HG03175 (cell line): ENCODE results near the gene SLC7A10.

Source experiments
- ATAC-seq: cut with Tn5 transposase; IDR thresholded peaks from one replicate; pipeline ENCODE4 v1.9.1; 2021; ENCODE audit warnings: mild to moderate bottlenecking, moderate library complexity; ENCODE audit not compliant: unreplicated experiment

Gene SLC7A10

DNA sequence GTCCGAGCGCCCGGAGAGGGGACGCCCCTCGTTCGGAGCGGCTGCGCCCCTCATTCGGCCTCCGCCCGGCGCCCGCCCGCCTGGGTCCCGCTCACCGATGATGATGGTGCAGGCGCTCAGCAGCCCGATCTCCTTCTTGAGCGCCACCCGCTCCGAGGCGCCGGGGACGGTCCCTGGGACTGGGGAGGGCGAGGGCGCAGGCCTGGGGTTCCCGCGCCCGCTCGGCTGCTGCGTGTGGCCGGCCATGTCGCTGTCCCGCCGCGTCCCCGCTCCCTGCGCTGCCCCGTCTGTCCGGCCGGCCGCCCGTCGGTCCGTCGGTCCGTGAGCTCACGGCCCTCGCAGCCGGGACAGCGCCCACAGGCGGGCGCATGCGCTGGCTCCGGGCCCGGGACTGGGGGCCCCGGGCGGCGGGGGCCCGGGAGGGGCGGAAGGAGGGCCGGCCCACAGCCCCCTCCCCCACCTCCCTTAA is at the start of gene SLC7A10:
SLC7A10 (minus strand) TSS at position 393 of the 469 bp plus-strand sequence; CDS start at position 246, 147 bp downstream.
- no peak for ATAC-seq

DNA sequence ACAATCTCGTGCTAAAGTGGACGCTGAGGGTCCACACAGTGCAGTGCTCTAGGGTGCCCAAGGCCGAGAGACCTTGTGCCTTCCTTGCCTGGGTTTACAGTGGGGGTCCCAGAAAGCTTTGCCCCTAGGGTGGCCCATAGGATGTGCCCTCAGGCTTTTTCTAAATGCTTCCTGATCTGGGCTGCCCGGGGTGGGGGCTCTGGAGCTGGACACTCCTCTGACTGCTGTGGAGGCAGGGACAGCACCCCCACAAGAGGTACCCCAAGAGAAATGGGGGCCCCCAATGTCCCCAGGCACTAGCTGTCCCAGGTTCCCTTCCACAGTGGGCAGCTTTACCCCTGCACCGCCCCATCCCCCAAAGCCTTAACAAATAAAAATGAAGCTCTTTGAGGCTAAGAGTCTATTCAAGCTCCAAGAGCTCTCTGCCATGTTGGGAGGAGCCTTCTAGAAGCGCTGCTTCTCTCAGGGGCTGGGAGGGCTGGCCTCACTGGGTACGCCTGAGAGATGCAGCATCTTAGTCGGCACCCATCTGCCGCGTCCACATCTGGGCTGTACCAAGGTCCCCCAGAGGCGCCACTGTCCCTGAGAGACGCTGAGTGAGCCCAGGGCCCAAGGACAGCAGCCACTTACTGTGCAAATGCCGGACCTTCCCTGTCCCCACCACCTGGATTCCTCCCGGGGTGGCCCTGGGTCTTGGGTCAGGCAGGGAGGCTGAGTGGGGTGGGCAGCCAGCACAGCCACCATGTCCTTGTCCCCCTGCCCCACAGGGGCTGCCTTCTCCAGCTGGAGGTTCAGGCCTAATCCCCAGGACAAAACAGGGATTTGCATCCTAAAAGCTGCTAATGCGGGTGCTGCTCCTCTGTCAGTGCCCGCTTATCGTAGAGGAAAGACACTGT is 49.3 kb upstream of the SLC7A10 start:
- no peak for ATAC-seq

DNA sequence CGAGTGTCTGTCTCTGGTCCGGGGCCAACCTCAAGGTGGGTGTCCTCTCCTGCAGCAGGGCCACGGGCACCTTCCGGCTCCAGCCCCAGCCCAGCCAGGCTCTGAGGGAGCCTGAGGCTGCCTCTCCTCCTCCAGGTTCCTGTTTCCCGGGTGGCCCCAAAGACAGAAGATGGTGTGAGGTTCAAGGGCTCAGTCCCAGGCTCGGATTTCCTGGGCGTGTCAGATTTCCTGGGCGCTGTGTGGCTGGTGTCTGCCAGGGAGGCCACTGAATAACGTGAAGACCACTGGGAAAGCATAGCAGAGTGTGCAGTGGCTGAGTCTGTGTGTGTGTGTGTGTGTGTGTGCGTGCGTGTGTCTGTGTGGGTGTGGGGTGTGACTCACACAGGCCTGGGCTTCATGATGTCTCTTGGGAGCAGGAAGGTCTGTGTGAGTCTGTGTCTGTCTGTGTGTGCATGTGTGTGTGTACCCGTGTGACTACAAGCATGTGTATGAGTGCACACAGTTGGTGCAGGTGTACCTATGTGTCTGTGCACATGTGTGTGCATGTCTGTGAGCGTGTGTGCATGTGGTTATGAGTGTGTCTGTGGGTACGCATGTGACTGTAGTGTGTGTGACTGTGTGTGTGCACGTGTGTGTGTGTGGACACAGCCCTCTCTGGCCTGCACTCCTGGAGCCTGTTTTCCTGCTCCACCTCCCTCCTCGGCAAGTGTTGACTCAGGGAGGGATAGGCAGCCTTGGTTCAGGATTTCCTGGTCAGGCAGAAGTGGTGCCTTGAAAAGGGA is 48.4 kb upstream of the SLC7A10 start:
- no peak for ATAC-seq

DNA sequence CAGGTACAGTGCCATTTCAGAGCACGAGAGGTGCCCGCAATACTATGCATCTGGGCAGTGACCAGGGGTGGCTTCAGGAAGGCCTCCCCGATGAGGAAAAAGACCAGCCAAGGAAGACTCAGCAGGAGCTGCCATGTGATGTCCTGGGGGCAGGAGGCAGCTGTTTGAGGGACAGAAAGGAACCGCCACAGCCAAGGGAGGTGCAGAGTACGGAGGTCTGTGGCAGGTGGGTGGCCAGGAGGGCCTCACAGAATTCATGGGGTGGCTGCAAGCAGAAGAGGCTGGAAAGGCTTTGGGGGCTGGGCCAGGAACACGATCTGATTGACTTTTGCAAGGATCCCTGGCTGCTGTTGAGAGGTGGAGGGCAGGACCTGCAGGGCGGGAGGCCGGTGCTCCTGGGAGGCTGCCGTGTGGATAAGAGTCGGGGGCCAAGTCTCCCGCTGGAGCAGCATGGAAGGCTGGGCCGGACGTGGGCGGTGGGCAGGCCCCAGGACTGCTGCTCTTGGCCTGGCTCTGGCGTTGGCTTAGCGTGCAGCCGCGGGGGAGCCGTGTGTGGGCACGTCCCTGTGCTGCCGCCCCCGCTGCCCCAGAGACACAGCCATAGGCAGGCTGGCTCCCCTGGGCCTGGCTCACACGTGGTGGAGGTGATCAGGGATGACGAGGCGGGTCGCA is 47.6 kb upstream of the SLC7A10 start:
- no peak for ATAC-seq

DNA sequence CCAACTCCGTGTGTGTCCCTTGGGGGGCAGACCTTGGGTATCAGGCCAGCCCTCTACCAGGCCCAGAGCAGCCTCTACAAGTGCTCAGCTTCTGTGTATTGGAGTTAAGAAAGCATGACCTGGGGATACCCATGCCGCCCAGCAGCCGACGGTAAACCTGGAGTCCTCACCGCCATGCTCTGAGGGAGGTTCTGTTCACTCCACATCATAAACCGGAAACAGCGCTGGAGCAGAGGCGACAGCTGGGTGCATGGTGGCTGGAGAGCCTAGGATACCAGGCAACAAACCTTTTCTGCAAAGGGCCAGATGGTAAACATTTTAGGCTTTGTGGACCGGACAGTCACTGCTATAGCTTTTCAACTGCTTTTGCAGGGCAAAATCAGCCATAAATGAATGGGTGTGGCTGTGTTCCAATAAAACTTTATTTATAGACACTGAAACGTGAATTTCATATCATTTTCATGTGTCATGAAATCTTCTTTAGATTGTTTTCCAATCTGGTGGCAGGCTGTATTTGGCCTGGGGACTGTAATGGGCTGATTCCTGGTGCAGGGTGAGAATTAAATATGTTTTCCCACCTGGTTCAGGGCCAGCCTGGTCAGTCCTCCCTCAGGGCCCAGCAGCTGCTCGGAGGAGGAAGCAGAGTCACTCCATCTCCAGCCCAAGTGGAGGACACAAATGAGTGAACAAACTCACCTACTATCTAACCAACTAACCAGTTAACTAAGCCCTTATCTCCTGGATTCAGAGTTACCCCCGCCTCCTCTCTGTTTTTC is 45.8 kb upstream of the SLC7A10 start:
- no peak for ATAC-seq

DNA sequence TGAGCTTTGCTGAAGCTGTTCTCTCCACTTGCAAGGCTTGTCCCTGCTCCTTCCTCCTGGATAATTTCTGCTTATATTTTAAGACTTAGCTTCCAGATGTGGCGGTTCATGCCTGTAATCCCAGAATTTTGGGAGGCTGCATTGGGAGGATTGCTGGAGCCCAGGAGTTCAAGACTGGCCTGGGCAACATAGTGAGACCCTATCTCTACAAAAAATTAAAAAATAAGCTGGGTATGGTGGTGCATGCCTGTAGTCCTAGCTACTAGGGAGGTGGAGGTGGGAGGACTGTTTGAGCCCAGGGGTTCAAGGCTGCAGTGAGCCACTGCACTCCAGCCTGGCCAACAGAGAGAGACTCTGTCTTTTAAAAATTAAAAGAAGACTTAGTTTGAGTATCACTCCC is 45.1 kb upstream of the SLC7A10 start:
- ATAC-seq: no peak

DNA sequence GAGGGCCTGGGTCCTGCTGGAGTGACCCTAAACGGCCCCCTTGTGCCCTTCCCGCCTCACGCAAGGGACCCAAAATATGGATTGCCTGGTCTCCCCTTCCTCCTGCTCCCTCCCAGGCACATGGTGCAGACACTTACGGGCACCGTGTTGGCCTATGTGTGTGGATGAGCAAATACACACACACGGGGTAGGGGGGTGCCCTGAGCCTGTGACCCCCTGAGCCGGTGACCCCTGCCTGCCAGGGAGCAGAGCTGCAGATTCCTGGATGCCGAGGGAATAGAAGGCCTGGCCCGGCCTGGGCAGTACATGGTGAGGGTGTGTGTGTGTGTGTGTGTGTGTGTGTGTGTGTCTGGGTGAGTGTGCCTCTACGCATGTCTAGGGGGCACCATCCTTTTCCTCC is 43.4 kb upstream of the SLC7A10 start:
- no peak for ATAC-seq

DNA sequence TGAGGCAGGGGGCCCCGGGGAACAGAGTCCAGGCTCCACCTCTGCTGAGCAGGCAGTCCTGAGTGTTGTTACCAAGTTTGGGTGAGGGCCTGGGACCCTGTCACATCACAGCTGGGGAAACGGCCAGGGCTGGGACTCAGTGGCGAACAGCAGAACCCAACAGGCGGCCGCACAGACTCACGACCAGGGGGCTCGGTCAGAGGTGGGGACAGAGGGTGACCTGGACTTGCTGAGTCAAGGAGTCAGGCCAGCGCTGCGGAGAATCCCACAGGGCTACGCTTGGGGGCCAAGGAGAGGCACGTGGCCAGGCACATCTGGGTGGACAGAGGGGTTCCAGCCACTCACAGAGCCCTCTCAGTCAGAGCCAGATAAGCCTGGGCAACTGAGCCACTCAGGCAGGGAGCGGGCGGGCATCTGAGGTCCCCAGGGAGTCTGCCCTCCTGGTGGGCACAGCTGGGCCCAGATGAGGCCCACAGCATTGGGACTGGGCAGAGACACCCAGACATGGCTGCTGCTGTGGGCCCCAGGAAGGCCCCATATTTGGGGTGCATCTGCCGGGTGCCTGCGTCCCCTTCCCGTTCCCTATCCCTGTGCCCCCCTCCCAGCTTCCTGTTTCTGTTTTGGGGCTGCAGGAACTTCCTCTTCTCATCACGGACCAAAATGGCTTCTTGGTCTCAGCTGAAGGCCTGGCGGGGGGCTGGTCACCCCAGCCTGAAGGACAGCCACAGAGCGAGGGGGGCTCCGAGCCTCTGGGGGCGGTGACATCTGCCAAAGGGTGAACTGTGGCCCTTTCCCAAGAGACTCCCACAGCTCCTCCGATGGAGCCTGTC is 42.7 kb upstream of the SLC7A10 start:
- no peak for ATAC-seq

DNA sequence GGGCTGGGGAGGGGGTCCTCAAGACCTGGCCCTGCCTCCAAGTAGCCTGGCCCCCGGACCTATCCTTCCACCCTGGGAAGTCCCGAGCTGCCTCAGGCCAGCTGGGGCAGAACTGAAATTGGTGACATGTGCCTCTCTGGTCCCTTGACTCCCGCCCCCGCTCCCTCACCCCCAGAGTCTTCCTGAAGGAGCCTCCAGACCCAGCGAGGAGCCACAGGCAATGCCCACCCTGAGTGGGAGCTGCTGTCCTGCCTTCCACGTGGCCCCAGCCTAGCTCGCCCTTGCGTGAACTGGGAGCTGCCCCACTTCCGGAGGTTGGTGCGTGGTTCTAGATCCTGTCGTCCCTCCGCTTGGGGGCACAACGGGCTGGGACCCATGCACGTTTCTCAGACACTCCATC is 42.1 kb upstream of the SLC7A10 start:
- ATAC-seq: no peak

DNA sequence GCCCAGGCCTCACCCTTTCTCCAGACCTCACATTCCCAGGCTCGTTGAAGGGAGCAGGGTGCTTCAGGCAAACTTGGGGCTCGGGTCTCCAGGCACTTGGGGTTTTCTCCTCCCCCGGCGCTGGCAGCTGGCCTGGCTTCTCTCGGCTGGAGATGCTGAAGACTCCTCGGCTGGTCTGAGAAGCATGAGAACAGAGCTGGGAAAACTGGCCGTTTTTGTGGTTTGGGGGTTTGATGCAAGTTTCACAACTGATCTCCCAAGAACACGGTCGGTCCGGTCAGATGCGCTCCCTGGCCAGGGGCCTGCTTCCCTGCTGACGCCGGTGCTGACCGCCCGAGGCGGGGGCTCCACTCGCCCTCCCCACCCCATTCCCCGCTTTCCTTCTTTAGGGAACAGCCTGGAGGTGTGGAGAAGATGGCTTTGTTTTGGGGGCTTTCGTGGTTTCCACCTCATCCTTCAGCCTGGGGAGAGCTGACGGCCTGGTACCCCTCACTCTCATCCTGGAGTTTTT is 41.4 kb upstream of the SLC7A10 start:
- no peak for ATAC-seq

DNA sequence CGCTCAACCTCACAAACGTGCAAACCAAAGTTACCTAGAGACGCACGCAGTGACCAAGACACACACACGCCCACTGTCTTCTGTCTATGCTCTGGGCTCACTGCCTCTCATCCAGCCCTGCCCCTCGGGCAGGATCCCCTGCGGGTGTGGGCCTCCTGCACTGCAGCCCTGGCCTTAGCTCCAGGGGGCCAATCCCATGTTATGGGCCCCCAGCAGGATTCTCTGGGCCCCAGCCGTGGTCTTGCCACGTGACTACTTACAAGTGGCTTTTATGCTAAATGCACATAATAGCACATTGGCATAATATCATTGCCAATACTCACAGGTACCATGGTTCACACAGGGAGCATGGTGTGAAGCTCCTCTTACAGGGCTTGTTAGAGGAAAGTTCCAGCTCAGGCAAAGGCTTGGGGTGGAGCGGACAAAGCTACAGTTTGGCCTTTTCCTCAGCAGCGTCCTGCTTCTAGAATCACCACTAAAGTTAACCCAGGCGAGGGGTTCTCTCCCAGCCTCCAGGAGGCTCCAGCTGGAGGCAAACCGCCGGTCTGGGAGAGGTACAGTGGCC is 39.3 kb upstream of the SLC7A10 start:
- ATAC-seq: no peak

DNA sequence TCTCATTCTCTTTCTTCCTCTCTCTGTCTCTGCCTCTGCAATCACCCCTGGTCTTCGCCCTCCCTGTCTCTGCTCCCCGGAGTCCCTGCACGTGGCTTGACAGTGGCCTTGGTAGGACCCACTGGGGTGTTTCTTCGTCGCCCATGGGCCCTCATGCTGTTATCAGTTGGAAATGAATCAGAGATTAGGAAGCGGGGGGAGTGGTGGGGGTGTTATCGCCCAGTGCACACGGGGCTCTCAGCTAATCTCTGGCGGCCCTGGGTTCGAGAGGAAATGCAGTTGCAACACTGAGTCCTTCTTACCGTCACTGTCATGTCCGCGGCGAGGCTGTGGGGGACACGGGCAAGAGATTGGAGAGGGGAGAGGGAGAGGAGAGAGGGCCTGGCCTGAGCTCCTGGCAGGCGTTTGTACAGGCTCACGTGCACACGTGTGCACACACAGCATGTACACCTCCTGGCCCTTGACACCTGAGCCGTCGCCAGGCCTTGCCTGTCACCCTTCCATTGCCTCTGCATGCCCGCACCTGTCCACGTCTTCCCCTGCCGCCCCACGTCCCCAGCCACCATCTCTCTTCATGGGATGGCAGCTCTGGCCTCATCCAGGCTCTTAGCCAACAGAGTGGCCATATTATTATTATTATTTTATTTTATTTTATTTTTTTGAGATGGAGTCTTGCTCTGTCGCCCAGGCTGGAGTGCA is 37.8 kb upstream of the SLC7A10 start:
- no peak for ATAC-seq

DNA sequence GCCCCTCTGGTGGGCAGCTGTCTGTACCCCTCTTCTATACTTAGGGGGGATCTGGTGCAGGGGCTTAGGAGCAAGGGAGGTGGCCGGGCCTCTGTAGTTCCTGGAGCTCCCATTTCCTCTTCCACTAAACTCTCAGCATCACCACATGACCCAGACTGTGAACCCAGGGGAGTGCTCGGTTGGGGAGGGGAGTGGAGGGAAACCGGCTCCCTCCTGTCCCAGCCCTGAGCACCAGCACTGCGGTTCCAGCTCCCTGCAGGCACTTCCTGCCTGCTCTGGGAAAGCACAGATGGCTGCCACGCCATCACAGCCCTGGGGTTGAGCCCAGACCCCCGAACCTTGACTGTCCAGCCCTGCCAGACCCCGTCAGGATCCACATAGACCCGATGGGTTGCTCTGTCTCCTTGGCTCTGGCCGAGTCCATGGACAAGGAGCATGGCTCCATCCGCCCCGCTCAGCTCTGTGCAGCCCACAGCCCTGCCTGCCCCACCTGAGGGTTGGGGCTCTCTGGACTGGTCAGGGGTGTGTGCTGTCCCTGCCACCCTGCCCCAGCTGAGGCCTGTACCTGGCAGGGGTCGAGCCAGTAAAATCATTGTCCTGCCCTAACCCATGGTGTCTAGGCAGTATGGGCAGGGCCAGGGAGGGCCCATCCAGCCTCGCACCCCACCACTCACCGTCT is 36.0 kb upstream of the SLC7A10 start:
- no peak for ATAC-seq

DNA sequence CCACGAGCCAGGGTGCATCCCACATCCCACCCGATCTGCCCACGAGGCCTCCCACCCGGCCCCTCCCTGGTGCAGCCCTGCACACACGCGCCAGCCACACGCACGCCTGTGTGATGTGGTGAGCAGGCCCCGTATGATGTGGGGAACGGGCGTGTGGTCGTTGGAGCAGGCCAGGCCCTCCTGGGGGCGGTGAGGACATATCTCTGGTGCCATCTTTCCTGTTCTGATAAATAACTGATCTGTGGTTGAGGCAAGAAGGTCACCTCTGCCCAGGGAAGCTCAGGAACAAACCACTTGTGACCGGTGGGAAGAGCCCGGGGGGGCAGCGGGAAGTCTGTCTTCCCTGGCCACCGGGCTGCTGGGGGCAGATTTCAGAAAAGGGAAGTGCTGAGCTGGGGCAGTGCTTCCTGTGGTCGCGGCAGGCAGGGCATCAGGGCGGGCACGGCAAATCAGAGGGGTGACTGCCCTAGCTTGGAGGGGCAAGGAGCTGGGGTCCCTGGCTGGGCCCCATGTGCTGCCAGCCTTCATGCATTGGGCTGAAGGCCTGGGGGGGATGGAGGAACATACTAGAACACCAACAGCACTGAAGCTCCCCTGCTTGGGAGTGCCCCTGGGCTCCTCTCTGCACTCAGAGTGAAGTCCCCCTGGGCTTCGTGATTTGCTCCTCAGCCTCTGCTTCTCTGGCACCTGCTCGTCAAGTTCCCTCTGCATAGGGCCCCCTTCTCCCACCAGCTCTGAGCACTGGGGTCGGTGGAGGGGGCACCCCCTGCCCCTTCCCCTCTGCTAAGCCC is 35.2 kb upstream of the SLC7A10 start:
- ATAC-seq: no peak

DNA sequence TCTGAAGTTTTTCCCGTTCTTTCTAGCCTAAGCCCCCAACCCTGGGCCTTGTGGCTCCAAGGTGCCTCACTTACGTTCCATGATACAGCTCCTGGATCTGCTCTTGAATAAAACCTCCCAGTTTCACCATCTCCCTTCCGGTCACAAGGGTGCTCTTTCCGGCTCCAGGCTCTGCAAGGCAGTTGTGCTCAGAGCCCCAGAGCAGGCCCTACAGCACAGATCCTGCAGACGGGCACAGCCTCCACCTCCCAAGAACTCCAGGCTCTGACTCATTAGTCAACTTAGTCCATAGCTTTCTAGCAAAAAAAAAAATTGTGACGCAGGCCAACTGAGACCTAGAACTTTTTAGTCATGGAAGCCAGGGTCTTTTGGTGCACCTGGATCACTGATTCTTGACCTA is 33.9 kb upstream of the SLC7A10 start:
- ATAC-seq: no peak

DNA sequence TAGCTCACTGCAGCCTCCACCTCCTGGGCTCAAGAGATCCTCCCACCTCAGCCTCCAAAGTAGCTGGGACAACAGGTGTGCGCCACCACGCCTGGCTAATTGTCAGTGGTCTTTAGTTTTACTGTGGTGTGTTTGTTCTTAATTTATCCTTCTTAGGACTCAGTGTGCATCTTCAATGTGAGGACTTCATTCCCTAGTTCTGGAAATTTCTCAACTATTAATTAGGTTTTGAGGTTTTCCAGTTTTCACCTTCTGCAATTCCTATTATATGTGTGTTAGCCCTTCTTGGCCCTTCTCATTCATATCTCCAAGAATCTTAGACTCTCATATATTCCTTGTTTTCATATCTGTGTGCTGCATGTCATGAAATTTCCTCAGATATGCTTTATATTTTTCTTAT is 32.2 kb upstream of the SLC7A10 start:
- no peak for ATAC-seq

DNA sequence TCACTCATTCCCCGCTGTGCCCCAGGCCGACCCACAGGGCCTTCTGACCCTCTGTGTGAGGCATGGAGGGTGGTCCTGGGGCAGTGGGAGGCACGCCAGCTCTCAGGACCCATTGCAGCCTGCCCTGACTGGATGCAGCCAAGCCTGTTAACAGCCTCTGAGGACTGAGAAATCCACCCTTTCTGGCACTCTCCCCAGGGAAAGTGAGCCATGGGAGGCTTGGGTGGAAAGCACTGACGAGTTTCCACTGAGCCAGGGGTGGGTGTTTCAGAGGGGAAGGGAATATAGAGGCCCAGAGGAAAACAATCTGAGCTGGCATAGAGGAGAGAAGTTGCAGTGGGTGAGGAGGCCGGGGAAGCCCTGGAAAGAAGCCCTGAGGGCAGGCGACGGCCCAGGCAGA is 30.6 kb upstream of the SLC7A10 start:
- ATAC-seq: no peak
